ENCODE measurements around the gene E2F4. TPM values are rescaled to one million over a fixed set of nuclear protein-coding genes. Genes with fewer than 3 reads are reported as not detected.
A peak's percentile ranks its signal among the peaks of the same experiment; 100 is the strongest.

E2F4 gene
- total and polyA plus RNA-seq, 9 of the 15 experiments (the other 6 are each of a cell fraction or from before 2014, with no cell fraction given), result 9.7 to 139 (median 106) TPM

DNA sequence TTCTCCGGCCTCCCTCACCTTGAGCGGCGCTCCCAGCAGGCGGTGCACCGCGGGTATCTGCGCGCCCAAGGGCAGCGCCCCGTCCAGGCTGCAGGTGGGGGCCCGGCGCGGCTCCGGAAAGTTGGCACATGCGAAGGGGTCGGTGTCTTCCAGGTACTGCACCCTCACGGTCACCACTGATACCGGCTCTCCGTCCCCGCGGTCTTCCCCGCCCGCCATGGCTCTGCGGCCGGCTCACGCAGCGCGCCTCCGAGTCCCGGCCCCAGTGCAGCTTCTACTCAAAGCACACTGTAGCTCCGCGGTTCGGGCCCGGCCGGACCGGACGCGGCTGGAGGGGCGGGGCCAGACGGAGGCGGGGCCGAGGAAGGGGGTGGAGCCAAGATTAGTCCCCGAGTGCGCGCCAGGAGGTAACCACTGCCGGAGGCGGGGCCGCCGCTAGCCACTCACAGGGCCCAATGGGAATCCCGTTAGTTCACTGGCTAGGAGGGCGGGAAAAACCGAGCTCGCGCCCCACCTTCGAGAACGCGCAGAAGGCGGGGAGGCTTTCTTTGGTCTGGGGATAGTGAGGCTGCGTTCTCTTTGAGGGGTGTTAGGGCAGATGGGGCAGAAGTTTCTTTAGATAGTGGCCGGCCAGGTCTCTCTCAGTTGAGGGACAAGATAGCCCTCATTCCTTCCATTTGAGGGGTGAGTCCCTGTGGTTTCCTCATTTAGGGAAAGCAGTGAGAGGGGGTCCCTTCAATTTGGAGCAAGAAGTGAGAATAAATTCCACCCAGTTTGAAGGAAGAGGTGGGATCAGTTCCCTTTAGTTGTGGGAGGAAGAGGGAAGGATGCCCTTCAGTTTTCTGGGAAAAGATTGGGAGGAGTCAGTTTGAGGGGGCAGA lies 55.5 kb downstream of the E2F4 start, which contains the start of gene FHOD1 (continued):
- peak; percentile 78; the same call in 1 of the 2 replicates for TF ChIP-seq KDM2B (CRISPR knock-in tag; IDR thresholded peaks at IDR 0.05)
- no peak for TF ChIP-seq POU5F1 (IDR thresholded peaks at IDR 0.05; ENCODE audit: borderline replicate concordance, low read depth, low read length, partially characterized antibody)
- TF ChIP-seq E2F3 (CRISPR knock-in tag; IDR thresholded peaks at IDR 0.05), result peak; percentile 93
- TF ChIP-seq, protein P1, sequence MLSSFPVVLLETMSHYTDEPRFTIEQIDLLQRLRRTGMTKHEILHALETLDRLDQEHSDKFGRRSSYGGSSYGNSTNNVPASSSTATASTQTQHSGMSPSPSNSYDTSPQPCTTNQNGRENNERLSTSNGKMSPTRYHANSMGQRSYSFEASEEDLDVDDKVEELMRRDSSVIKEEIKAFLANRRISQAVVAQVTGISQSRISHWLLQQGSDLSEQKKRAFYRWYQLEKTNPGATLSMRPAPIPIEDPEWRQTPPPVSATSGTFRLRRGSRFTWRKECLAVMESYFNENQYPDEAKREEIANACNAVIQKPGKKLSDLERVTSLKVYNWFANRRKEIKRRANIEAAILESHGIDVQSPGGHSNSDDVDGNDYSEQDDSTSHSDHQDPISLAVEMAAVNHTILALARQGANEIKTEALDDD (IDR thresholded peaks at IDR 0.05), result no peak
- TF ChIP-seq, protein P2, sequence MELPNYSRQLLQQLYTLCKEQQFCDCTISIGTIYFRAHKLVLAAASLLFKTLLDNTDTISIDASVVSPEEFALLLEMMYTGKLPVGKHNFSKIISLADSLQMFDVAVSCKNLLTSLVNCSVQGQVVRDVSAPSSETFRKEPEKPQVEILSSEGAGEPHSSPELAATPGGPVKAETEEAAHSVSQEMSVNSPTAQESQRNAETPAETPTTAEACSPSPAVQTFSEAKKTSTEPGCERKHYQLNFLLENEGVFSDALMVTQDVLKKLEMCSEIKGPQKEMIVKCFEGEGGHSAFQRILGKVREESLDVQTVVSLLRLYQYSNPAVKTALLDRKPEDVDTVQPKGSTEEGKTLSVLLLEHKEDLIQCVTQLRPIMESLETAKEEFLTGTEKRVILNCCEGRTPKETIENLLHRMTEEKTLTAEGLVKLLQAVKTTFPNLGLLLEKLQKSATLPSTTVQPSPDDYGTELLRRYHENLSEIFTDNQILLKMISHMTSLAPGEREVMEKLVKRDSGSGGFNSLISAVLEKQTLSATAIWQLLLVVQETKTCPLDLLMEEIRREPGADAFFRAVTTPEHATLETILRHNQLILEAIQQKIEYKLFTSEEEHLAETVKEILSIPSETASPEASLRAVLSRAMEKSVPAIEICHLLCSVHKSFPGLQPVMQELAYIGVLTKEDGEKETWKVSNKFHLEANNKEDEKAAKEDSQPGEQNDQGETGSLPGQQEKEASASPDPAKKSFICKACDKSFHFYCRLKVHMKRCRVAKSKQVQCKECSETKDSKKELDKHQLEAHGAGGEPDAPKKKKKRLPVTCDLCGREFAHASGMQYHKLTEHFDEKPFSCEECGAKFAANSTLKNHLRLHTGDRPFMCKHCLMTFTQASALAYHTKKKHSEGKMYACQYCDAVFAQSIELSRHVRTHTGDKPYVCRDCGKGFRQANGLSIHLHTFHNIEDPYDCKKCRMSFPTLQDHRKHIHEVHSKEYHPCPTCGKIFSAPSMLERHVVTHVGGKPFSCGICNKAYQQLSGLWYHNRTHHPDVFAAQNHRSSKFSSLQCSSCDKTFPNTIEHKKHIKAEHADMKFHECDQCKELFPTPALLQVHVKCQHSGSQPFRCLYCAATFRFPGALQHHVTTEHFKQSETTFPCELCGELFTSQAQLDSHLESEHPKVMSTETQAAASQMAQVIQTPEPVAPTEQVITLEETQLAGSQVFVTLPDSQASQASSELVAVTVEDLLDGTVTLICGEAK (IDR thresholded peaks at IDR 0.05), result 0 out of 2 replicates have a peak, but pooled peaks have one; percentile 12
- TF ChIP-seq, protein P2 (CRISPR knock-in tag; IDR thresholded peaks at IDR 0.05), result 0 out of 2 replicates have a peak, but pooled peaks have one; percentile 9
- peak; percentile 50; the same call in 1 of the 2 replicates for TF ChIP-seq TARDBP (IDR thresholded peaks at IDR 0.05)
- TF ChIP-seq POLR2AphosphoS5 (IDR thresholded peaks at IDR 0.05; ENCODE audit: control insufficient read depth, insufficient read depth, low read depth, low read length), result peak; percentile 84
- TF ChIP-seq EZH2 (IDR thresholded peaks at IDR 0.05; ENCODE audit: borderline replicate concordance, low read depth, low read length), result no peak
- TF ChIP-seq CREM (IDR thresholded peaks at IDR 0.05; ENCODE audit: low read depth), result peak; percentile 47
- no peak for TF ChIP-seq MCM3 (IDR thresholded peaks at IDR 0.05)
- no peak for TF ChIP-seq ZNF764 (CRISPR knock-in tag; IDR thresholded peaks at IDR 0.05; ENCODE audit: low read depth)
- TF ChIP-seq, protein P3, sequence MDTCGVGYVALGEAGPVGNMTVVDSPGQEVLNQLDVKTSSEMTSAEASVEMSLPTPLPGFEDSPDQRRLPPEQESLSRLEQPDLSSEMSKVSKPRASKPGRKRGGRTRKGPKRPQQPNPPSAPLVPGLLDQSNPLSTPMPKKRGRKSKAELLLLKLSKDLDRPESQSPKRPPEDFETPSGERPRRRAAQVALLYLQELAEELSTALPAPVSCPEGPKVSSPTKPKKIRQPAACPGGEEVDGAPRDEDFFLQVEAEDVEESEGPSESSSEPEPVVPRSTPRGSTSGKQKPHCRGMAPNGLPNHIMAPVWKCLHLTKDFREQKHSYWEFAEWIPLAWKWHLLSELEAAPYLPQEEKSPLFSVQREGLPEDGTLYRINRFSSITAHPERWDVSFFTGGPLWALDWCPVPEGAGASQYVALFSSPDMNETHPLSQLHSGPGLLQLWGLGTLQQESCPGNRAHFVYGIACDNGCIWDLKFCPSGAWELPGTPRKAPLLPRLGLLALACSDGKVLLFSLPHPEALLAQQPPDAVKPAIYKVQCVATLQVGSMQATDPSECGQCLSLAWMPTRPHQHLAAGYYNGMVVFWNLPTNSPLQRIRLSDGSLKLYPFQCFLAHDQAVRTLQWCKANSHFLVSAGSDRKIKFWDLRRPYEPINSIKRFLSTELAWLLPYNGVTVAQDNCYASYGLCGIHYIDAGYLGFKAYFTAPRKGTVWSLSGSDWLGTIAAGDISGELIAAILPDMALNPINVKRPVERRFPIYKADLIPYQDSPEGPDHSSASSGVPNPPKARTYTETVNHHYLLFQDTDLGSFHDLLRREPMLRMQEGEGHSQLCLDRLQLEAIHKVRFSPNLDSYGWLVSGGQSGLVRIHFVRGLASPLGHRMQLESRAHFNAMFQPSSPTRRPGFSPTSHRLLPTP (IDR thresholded peaks at IDR 0.05; ENCODE audit: borderline replicate concordance, extremely low read depth, insufficient read length), result no peak
- TF ChIP-seq HNRNPLL (IDR thresholded peaks at IDR 0.05; ENCODE audit: low read depth, low read length, poor library complexity, severe bottlenecking), result peak; percentile 46
